HS-5 (cell line): ENCODE measurements around the gene CASP3.
"Not testable (repeated sequence)": the region's sequence is repeated elsewhere in the genome, so short reads cannot be mapped to it uniquely, and the experiment has no call there.

Experiments used
- DNase-seq: peaks from one replicate; pipeline ENCODE4 v3.0.0-alpha.2; 2012; ENCODE audit warnings: low read depth

The CASP3 gene

GRCh38 chr4:184664445-184665210, 15.4 kb upstream of the CASP3 start:
- DNase-seq: no peak

GRCh38 chr4:184662236-184662635, 13.0 kb upstream of the CASP3 start:
- DNase-seq: no peak

- no peak for DNase-seq
Observed at GRCh38 chr4:184660978-184661377, 11.7 kb upstream of the CASP3 start.

GRCh38 chr4:184657820-184658219, 8.6 kb upstream of the CASP3 start:
- not testable (repeated sequence) for DNase-seq

GRCh38 chr4:184657144-184657543, 7.9 kb upstream of the CASP3 start:
- no peak for DNase-seq

- no peak for DNase-seq
Observed at GRCh38 chr4:184655889-184656869, 6.9 kb upstream of the CASP3 start.

- peak; percentile 45 for DNase-seq
Observed at GRCh38 chr4:184653650-184654049, 4.4 kb upstream of the CASP3 start.

GRCh38 chr4:184652681-184653080, 3.4 kb upstream of the CASP3 start:
- DNase-seq: not testable (repeated sequence)

- no peak for DNase-seq
Observed at GRCh38 chr4:184651899-184652298, 2.7 kb upstream of the CASP3 start.

GRCh38 chr4:184649971-184650855, 966 bp upstream of the CASP3 start:
- DNase-seq: no peak

GRCh38 chr4:184648313-184649025, 778 bp downstream of the CASP3 start:
- no peak for DNase-seq

GRCh38 chr4:184648054-184648312, 1.3 kb downstream of the CASP3 start:
- DNase-seq: no peak

- DNase-seq: no peak
Observed at GRCh38 chr4:184647266-184648053, 1.8 kb downstream of the CASP3 start.

- DNase-seq: no peak
Observed at GRCh38 chr4:184645904-184646610, 3.2 kb downstream of the CASP3 start.

GRCh38 chr4:184644553-184645307, 4.5 kb downstream of the CASP3 start:
- DNase-seq: no peak

- no peak for DNase-seq
Observed at GRCh38 chr4:184643731-184644130, 5.5 kb downstream of the CASP3 start.

- DNase-seq: no peak
Observed at GRCh38 chr4:184641451-184641850, 7.8 kb downstream of the CASP3 start.

- no peak for DNase-seq
Observed at GRCh38 chr4:184641022-184641421, 8.2 kb downstream of the CASP3 start.

- no peak for DNase-seq
Observed at GRCh38 chr4:184636897-184637296, 12.3 kb downstream of the CASP3 start.
